AG04450 (cell line): Measurements from ENCODE around the gene PTMA. TPM values are rescaled to one million over a fixed set of nuclear protein-coding genes. Genes with fewer than 3 reads are reported as not detected.

ENCODE experiments used
- CTCF ChIA-PET: fragments of 300-600, 350-600 bp; formaldehyde crosslinking; extraction: SDS; loops from one replicate; lab custom pipeline; 2022; ENCODE audit warnings: antibody characterized with exemption, inconsistent platforms; lab: Charles Lee
- POLR2A ChIA-PET: fragments of 350-600 bp; formaldehyde crosslinking; extraction: SDS; loops from one replicate; lab custom pipeline; 2021; ENCODE audit warnings: antibody characterized with exemption, inconsistent platforms; lab: Yijun Ruan, JAX
- DNase-seq: peaks from one replicate; pipeline ENCODE4 v3.0.0-alpha.2; 2011; ENCODE audit warnings: low read depth, low spot score
- H3K27ac ChIP-seq: one replicate; pipeline ENCODE4 v1.5.1; 2012; ENCODE audit warnings: low read depth, low read length, control low read depth
- H3K27me3 ChIP-seq: one replicate; pipeline ENCODE4 v1.6.0; 2012; ENCODE audit warnings: low read length; ENCODE audit not compliant: control insufficient read depth, insufficient read depth
- H3K4me3 ChIP-seq: 2 replicates; pipeline ENCODE4 v1.5.1; 2011; ENCODE audit warnings: mild to moderate bottlenecking, low read depth, low read length, control low read depth
- H3K9me3 ChIP-seq: 2 replicates; pipeline ENCODE4 v1.5.1; 2012; ENCODE audit warnings: low read length; ENCODE audit not compliant: control insufficient read depth, insufficient read depth
- CTCF ChIP-seq: IDR thresholded peaks from 2 replicates; pipeline ENCODE4 v1.5.1; 2011; ENCODE audit warnings: low read depth, low read length, control low read depth, inconsistent platforms
- polyA plus RNA-seq: library from polyadenylated mRNA; depleted of rRNA; stranded (reverse); fragments of >200 nt; gene quantifications from 2 replicates; pipeline ENCODE4 v1.2.3, GENCODE V29; 2011

The PTMA gene
- polyA plus RNA-seq, 1 experiment: 681 TPM

GRCh38 chr2:231717281-231718171, 9.2 kb downstream of the PTMA start:
- peak overlapping the region; percentile 4 for H3K27ac ChIP-seq
- no peak for DNase-seq
- no peak overlapping the region for H3K4me3 ChIP-seq
- TF ChIP-seq CTCF: no peak
- peaks cover 3% of the 10 kb centered on the region; the same call in 1 of the 2 replicates for H3K9me3 ChIP-seq
- CTCF ChIA-PET: interaction anchor here (0.6 to 8.9 kb wide), 8 partner anchors 7 to 116 kb away, joined by 3 to 227 read pairs (median 6); no protein-coding TSS in a partner anchor
- POLR2A ChIA-PET: interaction anchor here (1.2 to 1.3 kb wide), 2 partner anchors 9 to 64 kb away, joined by 3 to 9 read pairs; partner anchors contain the start of genes PDE6D and PTMA
- H3K27me3 ChIP-seq: no peaks in the 10 kb centered on the region

- DNase-seq: no peak
- Histone ChIP-seq H3K4me3 (no peak overlapping the region), H3K27me3 (no peaks in the 10 kb centered on the region), H3K27ac (no peak overlapping the region), H3K9me3 (peaks cover 3% of the 10 kb centered on the region; the same call in 1 of the 2 replicates)
- POLR2A ChIA-PET: no interaction called here
- CTCF ChIA-PET: interaction anchor here (8.9 kb wide), 1 partner anchor 44 kb away, joined by 227 read pairs; no protein-coding TSS in a partner anchor
- TF ChIP-seq CTCF: no peak
Measured at GRCh38 chr2:231718799-231719198, 10.5 kb downstream of the PTMA start.

GRCh38 chr2:231720292-231720986, 12.1 kb downstream of the PTMA start:
- Histone ChIP-seq H3K27ac (no peak overlapping the region), H3K27me3 (no peaks in the 10 kb centered on the region), H3K4me3 (no peak overlapping the region), H3K9me3 (peaks cover 3% of the 10 kb centered on the region; the same call in 1 of the 2 replicates)
- ChIA-PET CTCF (no interaction called here), POLR2A (no interaction called here)
- DNase-seq: no peak
- no peak for TF ChIP-seq CTCF

- CTCF ChIA-PET: interaction anchor here (1.2 kb wide), 1 partner anchor 44 kb away, joined by 3 read pairs; no protein-coding TSS in a partner anchor
Measured at GRCh38 chr2:231720987-231721966, 13.0 kb downstream of the PTMA start.

More at GRCh38 chr2:231720987-231721966, 13.0 kb downstream of the PTMA start:
- no peak for DNase-seq
- no peak overlapping the region for H3K27ac ChIP-seq
- no peaks in the 10 kb centered on the region for H3K27me3 ChIP-seq
- POLR2A ChIA-PET: interaction anchor here (0.6 kb wide), 1 partner anchor 521 kb away, joined by 5 read pairs; no protein-coding TSS in a partner anchor
- H3K9me3 ChIP-seq: peaks cover 3% of the 10 kb centered on the region; the same call in 1 of the 2 replicates
- no peak overlapping the region for H3K4me3 ChIP-seq
- TF ChIP-seq CTCF: no peak
